Gastrocnemius medialis (tissue), 4 donors: ENCODE data around the gene PCDH9. TPM values are rescaled to one million over a fixed set of nuclear protein-coding genes. Genes with fewer than 3 reads are reported as not detected.

ENCODE experiments used
- ATAC-seq, 2 donors: fragments of 150-250 bp; one replicate each; pipeline ENCODE4 v1.9.1; 2016
- DNase-seq, 2 donors: peaks; one replicate each; pipeline ENCODE4 v3.0.0-alpha.2; 2019
- H3K27ac ChIP-seq, 4 donors: fragments of 200-600 bp; sonication (generic); 1 replicate in 1 of 4; 2 replicates in 3 of 4; pipeline ENCODE4 v1.5.1; 2016 to 2018; ENCODE audit warnings: mild to moderate bottlenecking in 2 of 4, moderate library complexity in 1 of 4
- H3K27me3 ChIP-seq, 3 donors: fragments of 200-600 bp; sonication (generic) in 2 of 3; 1 replicate in 1 of 3; 2 replicates in 2 of 3; pipeline versions ENCODE4 v1.5.1 to v1.6.0; 2016 to 2019; ENCODE audit warnings: mild to moderate bottlenecking in 1 of 3, moderate library complexity in 1 of 3
- H3K36me3 ChIP-seq, 2 donors: fragments of 200-600 bp; sonication (generic) in 1 of 2; one replicate each; pipeline ENCODE4 v1.5.1; 2017 to 2018
- H3K4me1 ChIP-seq, 2 donors: fragments of 200-600 bp; sonication (generic) in 1 of 2; one replicate each; pipeline ENCODE4 v1.5.1; 2016 to 2017; ENCODE audit warnings: mild to moderate bottlenecking in 2 of 2
- H3K4me3 ChIP-seq, 4 donors: fragments of 200-600 bp; sonication (generic) in 3 of 4; 1 replicate in 1 of 4; 2 replicates in 3 of 4; pipeline ENCODE4 v1.5.1; 2016 to 2019; ENCODE audit warnings: mild to moderate bottlenecking in 2 of 4
- H3K9me3 ChIP-seq, 3 donors: fragments of 200-600 bp; sonication (generic) in 2 of 3; 1 replicate in 1 of 3; 2 replicates in 2 of 3; pipeline ENCODE4 v1.5.1; 2016 to 2019
- POLR2A ChIP-seq, 2 donors: fragments of 450-650 bp; IDR thresholded peaks; one replicate each; pipeline ENCODE4 v1.6.1; 2017; ENCODE audit warnings: antibody characterized with exemption in 2 of 2, mild to moderate bottlenecking in 2 of 2, moderate library complexity in 2 of 2
- in situ Hi-C, 4 donors: fragments of 200-750 bp; cut with MboI; loops; one replicate each; pipeline versions ENCODE4 v1.15.0 to v1.8.0; 2017; ENCODE audit warnings: low sequenced_read_pairs in 4 of 4
- intact Hi-C: fragments of 100-400 bp; cut with DNase I; formaldehyde crosslinking; loops from one replicate; pipeline ENCODE4 v1.15.1; 2023; ENCODE audit warnings: low total_unique reads
- total RNA-seq, 4 donors: library from RNA; depleted of rRNA; stranded (reverse); fragments of >200 nt; gene quantifications; one replicate each; pipeline versions ENCODE4 v1.1.0 to v1.2.3, GENCODE V29; 2016
- TF ChIP-seq, protein P1 (sequence below), 5 experiments: fragments of 450-650 bp in 3 of 5; fragments of 200-600 bp in 2 of 5; sonication (generic) in 2 of 5; IDR thresholded peaks in 4 of 5; conservative IDR thresholded peaks in 1 of 5; 1 replicate in 4 of 5; 2 replicates in 1 of 5; pipeline ENCODE4 v1.5.1; 2016 to 2019; ENCODE audit warnings: antibody characterized with exemption in 5 of 5, mild to moderate bottlenecking in 3 of 5, moderate library complexity in 3 of 5

PCDH9 gene
- total RNA-seq, 4 donors from 2014 or later, result 1.4 to 2.1 (median 1.9) TPM

DNA sequence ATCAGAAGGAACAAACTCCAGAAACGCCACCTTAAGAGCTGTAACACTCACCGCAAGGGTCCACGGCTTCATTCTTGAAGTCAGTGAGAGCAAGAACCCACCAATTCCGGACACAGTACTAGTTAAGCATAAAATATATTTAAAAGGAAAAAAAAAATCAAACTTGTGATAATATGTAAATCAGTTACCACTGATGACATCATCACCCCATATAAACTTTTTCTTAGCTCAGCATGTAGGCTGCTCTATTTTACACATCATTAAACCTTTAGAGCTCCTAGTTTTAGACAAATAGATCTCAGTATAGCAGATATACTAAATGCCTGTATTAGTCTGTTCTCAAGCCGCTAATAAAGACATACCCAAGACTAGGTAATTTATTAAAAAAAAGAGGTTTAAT lies 668.1 kb downstream of the PCDH9 start:
- TF ChIP-seq, protein P1, sequence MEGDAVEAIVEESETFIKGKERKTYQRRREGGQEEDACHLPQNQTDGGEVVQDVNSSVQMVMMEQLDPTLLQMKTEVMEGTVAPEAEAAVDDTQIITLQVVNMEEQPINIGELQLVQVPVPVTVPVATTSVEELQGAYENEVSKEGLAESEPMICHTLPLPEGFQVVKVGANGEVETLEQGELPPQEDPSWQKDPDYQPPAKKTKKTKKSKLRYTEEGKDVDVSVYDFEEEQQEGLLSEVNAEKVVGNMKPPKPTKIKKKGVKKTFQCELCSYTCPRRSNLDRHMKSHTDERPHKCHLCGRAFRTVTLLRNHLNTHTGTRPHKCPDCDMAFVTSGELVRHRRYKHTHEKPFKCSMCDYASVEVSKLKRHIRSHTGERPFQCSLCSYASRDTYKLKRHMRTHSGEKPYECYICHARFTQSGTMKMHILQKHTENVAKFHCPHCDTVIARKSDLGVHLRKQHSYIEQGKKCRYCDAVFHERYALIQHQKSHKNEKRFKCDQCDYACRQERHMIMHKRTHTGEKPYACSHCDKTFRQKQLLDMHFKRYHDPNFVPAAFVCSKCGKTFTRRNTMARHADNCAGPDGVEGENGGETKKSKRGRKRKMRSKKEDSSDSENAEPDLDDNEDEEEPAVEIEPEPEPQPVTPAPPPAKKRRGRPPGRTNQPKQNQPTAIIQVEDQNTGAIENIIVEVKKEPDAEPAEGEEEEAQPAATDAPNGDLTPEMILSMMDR (IDR thresholded peaks at IDR 0.05 in 4 of 5, conservative IDR thresholded peaks at IDR 0.05 in 1 of 5), result no peak
- TF ChIP-seq POLR2A (IDR thresholded peaks at IDR 0.05), result no peak
- no peak for ATAC-seq
- no peaks in the 10 kb centered on the region for H3K36me3 ChIP-seq
- intact Hi-C loops (no loop called here), in situ Hi-C loops (no loop called here)
- no peak overlapping the region for H3K27ac ChIP-seq
- H3K4me3 ChIP-seq, result no peak overlapping the region
- no peaks in the 10 kb centered on the region for H3K4me1 ChIP-seq
- no peaks in the 10 kb centered on the region for H3K27me3 ChIP-seq
- DNase-seq, result no peak
- no peaks in the 10 kb centered on the region for H3K9me3 ChIP-seq

DNA sequence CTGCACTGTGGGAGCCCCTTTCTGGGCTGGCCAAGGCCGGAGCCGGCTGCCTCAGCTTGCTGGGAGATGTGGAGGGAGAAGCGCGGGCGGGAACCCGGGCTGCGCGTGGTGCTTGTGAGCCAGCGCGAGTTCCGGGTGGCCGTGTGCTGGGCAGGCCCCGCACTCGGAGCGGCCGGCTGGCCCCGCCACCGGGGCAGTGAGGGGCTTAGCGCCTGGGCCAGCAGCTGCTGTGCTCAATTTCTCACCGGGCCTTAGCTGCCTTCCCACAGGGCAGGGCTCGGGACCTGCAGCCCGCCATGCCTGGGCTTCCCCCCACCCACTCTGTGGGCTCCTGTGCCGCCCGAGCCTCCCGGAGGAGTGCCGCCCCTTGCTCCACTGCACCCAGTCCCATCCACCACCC lies 669.1 kb downstream of the PCDH9 start:
- intact Hi-C loops, result no loop called here
- no peak for DNase-seq
- H3K4me3 ChIP-seq, result no peak overlapping the region
- H3K4me1 ChIP-seq, result no peaks in the 10 kb centered on the region
- H3K36me3 ChIP-seq, result no peaks in the 10 kb centered on the region
- TF ChIP-seq POLR2A (IDR thresholded peaks at IDR 0.05), result no peak
- TF ChIP-seq, protein P1 (IDR thresholded peaks at IDR 0.05 in 4 of 5, conservative IDR thresholded peaks at IDR 0.05 in 1 of 5), result no peak
- no peak overlapping the region for H3K27ac ChIP-seq
- H3K27me3 ChIP-seq, result no peaks in the 10 kb centered on the region
- no peak for ATAC-seq
- no peaks in the 10 kb centered on the region for H3K9me3 ChIP-seq
- in situ Hi-C loops, result no loop called here

DNA sequence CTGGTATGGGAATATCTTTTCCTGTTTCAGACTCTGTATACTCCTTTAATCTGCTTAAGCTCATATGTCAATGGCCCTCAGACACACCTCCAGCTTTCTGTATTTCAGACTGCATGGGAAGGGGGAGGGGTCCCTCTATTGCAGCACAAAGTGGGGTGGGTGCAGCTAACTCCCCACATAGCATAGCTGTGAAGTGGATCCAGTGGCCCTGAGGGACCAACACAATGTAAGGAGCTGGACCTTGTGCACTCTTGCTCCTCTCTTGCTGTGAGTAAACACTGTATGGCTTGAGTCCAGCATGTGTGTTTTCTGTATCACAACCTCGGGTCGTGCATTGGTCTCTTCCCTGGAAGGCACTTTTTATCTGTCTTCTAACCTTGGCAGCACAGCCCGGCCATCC lies 669.9 kb downstream of the PCDH9 start:
- Histone ChIP-seq H3K4me1 (no peaks in the 10 kb centered on the region), H3K27me3 (no peaks in the 10 kb centered on the region), H3K4me3 (no peak overlapping the region), H3K27ac (no peak overlapping the region), H3K9me3 (no peaks in the 10 kb centered on the region), H3K36me3 (no peaks in the 10 kb centered on the region)
- ATAC-seq (no peak), DNase-seq (no peak)
- in situ Hi-C loops, result no loop called here
- intact Hi-C loops, result no loop called here
- TF ChIP-seq, protein P1 (IDR thresholded peaks at IDR 0.05 in 4 of 5, conservative IDR thresholded peaks at IDR 0.05 in 1 of 5), result no peak
- no peak for TF ChIP-seq POLR2A (IDR thresholded peaks at IDR 0.05)

DNA sequence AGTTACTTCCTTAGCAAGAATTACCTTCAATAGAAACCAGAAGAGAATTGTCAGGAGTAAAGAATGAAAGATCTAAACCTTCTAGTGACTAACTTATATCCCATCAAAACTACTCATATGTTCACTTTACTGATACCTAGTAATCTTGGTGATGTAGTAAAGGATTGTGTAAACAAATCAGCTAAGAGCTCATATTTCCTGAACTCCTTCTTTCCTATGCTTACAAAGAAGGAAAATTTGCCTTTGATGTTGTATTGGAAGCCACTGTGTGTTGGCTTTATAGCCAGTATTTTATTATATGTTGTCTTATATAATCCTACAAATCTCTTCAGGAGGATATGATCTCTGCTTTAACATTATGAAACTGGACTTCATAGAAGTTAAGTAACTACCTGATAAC lies 671.0 kb downstream of the PCDH9 start:
- TF ChIP-seq, protein P1 (IDR thresholded peaks at IDR 0.05 in 4 of 5, conservative IDR thresholded peaks at IDR 0.05 in 1 of 5), result no peak
- no peak for TF ChIP-seq POLR2A (IDR thresholded peaks at IDR 0.05)
- no peak overlapping the region for H3K4me3 ChIP-seq
- no peak overlapping the region for H3K27ac ChIP-seq
- ATAC-seq (no peak), DNase-seq (no peak)
- no peaks in the 10 kb centered on the region for H3K4me1 ChIP-seq
- no peaks in the 10 kb centered on the region for H3K36me3 ChIP-seq
- no peaks in the 10 kb centered on the region for H3K27me3 ChIP-seq
- H3K9me3 ChIP-seq, result no peaks in the 10 kb centered on the region
- in situ Hi-C loops (no loop called here), intact Hi-C loops (no loop called here)

DNA sequence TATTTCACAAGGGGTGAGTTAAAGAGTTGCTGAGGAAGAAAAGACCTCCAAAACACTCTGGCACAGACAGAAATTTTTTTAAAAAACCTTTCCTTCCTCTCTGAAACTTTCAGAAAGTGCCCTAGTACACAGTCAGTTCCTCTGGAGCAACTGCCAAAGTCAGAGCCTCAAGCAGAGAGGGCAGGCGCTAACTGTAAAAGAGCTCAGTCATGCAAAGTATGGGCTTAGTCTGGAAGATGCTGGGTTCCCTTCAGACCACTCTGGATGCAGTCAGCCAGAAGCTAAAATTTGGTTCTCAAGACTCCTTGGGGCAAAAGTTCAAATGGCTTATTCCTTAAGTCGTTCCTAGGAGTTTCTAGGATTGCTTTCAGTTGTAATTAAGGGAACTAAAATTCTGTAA lies 671.6 kb downstream of the PCDH9 start:
- no peak for TF ChIP-seq POLR2A (IDR thresholded peaks at IDR 0.05)
- TF ChIP-seq, protein P1 (IDR thresholded peaks at IDR 0.05 in 4 of 5, conservative IDR thresholded peaks at IDR 0.05 in 1 of 5), result no peak
- ATAC-seq, result no peak
- intact Hi-C loops, result no loop called here

More for the DNA sequence above, 671.6 kb downstream of the PCDH9 start:
- Histone ChIP-seq H3K27me3 (no peaks in the 10 kb centered on the region), H3K4me1 (no peaks in the 10 kb centered on the region), H3K9me3 (no peaks in the 10 kb centered on the region), H3K4me3 (no peak overlapping the region), H3K36me3 (no peaks in the 10 kb centered on the region), H3K27ac (no peak overlapping the region)
- no peak for DNase-seq
- in situ Hi-C loops, result no loop called here
